Measurements from ENCODE around the gene TMPRSS13.

- TF ChIP-seq POLR2A (IDR thresholded peaks at IDR 0.05) (no peak), CTCF (IDR thresholded peaks at IDR 0.05) (no peak)
Measured at GRCh38 chr11:117918366-117919255, 10.6 kb downstream of the TMPRSS13 start.
